ENCODE results near the gene RSPO3. TPM values are rescaled to one million over a fixed set of nuclear protein-coding genes. Genes with fewer than 3 reads are reported as not detected.

RSPO3 gene
- polyA plus RNA-seq, 1 of the 3 experiments (the other 2 are of a cell fraction), result not detected

DNA sequence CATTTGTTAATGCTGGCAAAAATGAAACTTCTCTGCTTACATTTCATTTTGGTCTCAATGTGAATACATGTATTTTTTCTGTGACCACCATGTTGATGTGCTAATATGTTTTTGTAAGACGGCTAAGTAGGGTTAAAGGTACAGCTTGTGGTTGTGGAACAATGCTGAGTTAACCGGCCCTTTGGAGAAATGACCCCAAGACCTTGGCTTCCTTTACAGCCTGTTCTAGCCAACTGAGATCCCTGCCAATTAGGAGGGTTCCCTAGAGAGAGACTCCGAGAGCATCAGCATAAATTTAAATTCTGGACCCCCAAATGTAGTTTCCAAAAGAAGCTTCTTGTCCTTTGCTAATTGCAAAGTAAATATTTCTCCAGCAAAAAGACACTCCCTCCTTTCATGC is 44.4 kb downstream of the RSPO3 start:
- no peaks in the 10 kb centered on the region for H3K9me2 ChIP-seq
- CTCF ChIA-PET, result no interaction called here
- POLR2A ChIA-PET, result no interaction called here
- no peaks in the 10 kb centered on the region for H3K36me3 ChIP-seq (replicated peaks in 1 of 2; ENCODE audit: control insufficient read depth in 1 of 2, insufficient read depth in 2 of 2, low read length in 1 of 2)
- H3K9ac ChIP-seq, result no peak overlapping the region
- WGBS (ENCODE audit: low lambda C conversion rate), result 9% methylated on average over 3 of the region's 3 CpGs
- H3K4me1 ChIP-seq (ENCODE audit: control insufficient read depth in 1 of 2, insufficient read depth in 2 of 2, low read depth in 1 of 2, low read length in 1 of 2), result no peaks in the 10 kb centered on the region
- H3K79me2 ChIP-seq (ENCODE audit: insufficient read depth), result no peaks in the 10 kb centered on the region
- no peak for DNase-seq
- no peaks in the 10 kb centered on the region for H4K20me1 ChIP-seq (ENCODE audit: insufficient read depth)
- no peak overlapping the region for H3K27ac ChIP-seq (ENCODE audit: low read depth in 2 of 2, low read length in 1 of 2)
- H3K27me3 ChIP-seq (ENCODE audit: insufficient read depth), result no peaks in the 10 kb centered on the region
- H2AFZ ChIP-seq (ENCODE audit: low read depth), result no peak overlapping the region
- no peak overlapping the region for H3K4me3 ChIP-seq (ENCODE audit: low read depth in 2 of 2, low read length in 1 of 2)
- no peaks in the 10 kb centered on the region for H3F3A ChIP-seq (replicated peaks; ENCODE audit: insufficient read depth)
- no peak overlapping the region for H3K4me2 ChIP-seq
- H3K9me3 ChIP-seq, result no peaks in the 10 kb centered on the region
- no peak for TF ChIP-seq EZH2phosphoT487 (IDR thresholded peaks at IDR 0.05; ENCODE audit: borderline replicate concordance, low read depth)
- no peak for TF ChIP-seq MXI1 (IDR thresholded peaks at IDR 0.05; ENCODE audit: low read depth, low read length)
- no peak for TF ChIP-seq TCF12 (IDR thresholded peaks at IDR 0.05)

- Histone ChIP-seq H3K9ac (no peak overlapping the region), H3K36me3 (replicated peaks in 1 of 2; ENCODE audit: control insufficient read depth in 1 of 2, insufficient read depth in 2 of 2, low read length in 1 of 2) (no peaks in the 10 kb centered on the region), H3K79me2 (ENCODE audit: insufficient read depth) (no peaks in the 10 kb centered on the region), H3K27me3 (ENCODE audit: insufficient read depth) (no peaks in the 10 kb centered on the region), H3K4me1 (ENCODE audit: control insufficient read depth in 1 of 2, insufficient read depth in 2 of 2, low read depth in 1 of 2, low read length in 1 of 2) (no peaks in the 10 kb centered on the region), H3F3A (replicated peaks; ENCODE audit: insufficient read depth) (no peaks in the 10 kb centered on the region), H3K27ac (ENCODE audit: low read depth in 2 of 2, low read length in 1 of 2) (no peak overlapping the region), H3K4me3 (ENCODE audit: low read depth in 2 of 2, low read length in 1 of 2) (no peak overlapping the region), H4K20me1 (ENCODE audit: insufficient read depth) (no peaks in the 10 kb centered on the region), H3K4me2 (no peak overlapping the region), H3K9me3 (no peaks in the 10 kb centered on the region), H3K9me2 (no peaks in the 10 kb centered on the region), H2AFZ (ENCODE audit: low read depth) (no peak overlapping the region)
- ChIA-PET CTCF (no interaction called here), POLR2A (no interaction called here)
- 6% methylated on average over 3 of the region's 3 CpGs for WGBS (ENCODE audit: low lambda C conversion rate)
- no peak for TF ChIP-seq ELF1 (IDR thresholded peaks at IDR 0.05)
- TF ChIP-seq YY1 (IDR thresholded peaks at IDR 0.05; ENCODE audit: low read depth), result no peak
- no peak for TF ChIP-seq SIN3A (IDR thresholded peaks at IDR 0.05; ENCODE audit: borderline replicate concordance, low read depth, low read length)
- no peak for TF ChIP-seq RXRA (IDR thresholded peaks at IDR 0.05; ENCODE audit: borderline replicate concordance, low read depth)
- TF ChIP-seq RFX5 (IDR thresholded peaks at IDR 0.05; ENCODE audit: low read length), result no peak
- TF ChIP-seq RAD21 (IDR thresholded peaks at IDR 0.05; ENCODE audit: low read length), result no peak
- TF ChIP-seq, protein P1, sequence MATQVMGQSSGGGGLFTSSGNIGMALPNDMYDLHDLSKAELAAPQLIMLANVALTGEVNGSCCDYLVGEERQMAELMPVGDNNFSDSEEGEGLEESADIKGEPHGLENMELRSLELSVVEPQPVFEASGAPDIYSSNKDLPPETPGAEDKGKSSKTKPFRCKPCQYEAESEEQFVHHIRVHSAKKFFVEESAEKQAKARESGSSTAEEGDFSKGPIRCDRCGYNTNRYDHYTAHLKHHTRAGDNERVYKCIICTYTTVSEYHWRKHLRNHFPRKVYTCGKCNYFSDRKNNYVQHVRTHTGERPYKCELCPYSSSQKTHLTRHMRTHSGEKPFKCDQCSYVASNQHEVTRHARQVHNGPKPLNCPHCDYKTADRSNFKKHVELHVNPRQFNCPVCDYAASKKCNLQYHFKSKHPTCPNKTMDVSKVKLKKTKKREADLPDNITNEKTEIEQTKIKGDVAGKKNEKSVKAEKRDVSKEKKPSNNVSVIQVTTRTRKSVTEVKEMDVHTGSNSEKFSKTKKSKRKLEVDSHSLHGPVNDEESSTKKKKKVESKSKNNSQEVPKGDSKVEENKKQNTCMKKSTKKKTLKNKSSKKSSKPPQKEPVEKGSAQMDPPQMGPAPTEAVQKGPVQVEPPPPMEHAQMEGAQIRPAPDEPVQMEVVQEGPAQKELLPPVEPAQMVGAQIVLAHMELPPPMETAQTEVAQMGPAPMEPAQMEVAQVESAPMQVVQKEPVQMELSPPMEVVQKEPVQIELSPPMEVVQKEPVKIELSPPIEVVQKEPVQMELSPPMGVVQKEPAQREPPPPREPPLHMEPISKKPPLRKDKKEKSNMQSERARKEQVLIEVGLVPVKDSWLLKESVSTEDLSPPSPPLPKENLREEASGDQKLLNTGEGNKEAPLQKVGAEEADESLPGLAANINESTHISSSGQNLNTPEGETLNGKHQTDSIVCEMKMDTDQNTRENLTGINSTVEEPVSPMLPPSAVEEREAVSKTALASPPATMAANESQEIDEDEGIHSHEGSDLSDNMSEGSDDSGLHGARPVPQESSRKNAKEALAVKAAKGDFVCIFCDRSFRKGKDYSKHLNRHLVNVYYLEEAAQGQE (IDR thresholded peaks at IDR 0.05; ENCODE audit: low read depth, low read length), result no peak
- TF ChIP-seq NFIC (IDR thresholded peaks at IDR 0.05; ENCODE audit: borderline replicate concordance), result no peak
- no peak for TF ChIP-seq GABPA (IDR thresholded peaks at IDR 0.05; ENCODE audit: low read depth)
- no peak for TF ChIP-seq JUND (IDR thresholded peaks at IDR 0.05)
- TF ChIP-seq FOSL2 (IDR thresholded peaks at IDR 0.05; ENCODE audit: borderline replicate concordance, low read depth), result no peak
- TF ChIP-seq GATA2 (CRISPR knock-in tag; IDR thresholded peaks at IDR 0.05), result no peak
- no peak for TF ChIP-seq CHD2 (IDR thresholded peaks at IDR 0.05; ENCODE audit: low read length, partially characterized antibody)
- TF ChIP-seq, protein P2, sequence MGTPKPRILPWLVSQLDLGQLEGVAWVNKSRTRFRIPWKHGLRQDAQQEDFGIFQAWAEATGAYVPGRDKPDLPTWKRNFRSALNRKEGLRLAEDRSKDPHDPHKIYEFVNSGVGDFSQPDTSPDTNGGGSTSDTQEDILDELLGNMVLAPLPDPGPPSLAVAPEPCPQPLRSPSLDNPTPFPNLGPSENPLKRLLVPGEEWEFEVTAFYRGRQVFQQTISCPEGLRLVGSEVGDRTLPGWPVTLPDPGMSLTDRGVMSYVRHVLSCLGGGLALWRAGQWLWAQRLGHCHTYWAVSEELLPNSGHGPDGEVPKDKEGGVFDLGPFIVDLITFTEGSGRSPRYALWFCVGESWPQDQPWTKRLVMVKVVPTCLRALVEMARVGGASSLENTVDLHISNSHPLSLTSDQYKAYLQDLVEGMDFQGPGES (IDR thresholded peaks at IDR 0.05; ENCODE audit: low read depth, low read length), result no peak
- TF ChIP-seq TAF1 (IDR thresholded peaks at IDR 0.05; ENCODE audit: borderline replicate concordance, low read depth, low read length), result no peak
- no peak for TF ChIP-seq NRF1 (IDR thresholded peaks at IDR 0.05; ENCODE audit: low read depth, low read length)
- no peak for TF ChIP-seq TEAD4 (IDR thresholded peaks at IDR 0.05; ENCODE audit: borderline replicate concordance, insufficient read depth)
- no peak for DNase-seq
Measured at GRCh38 chr6:127164036-127164435, 45.6 kb downstream of the RSPO3 start.
